HG03039 (cell line): Measurements from ENCODE around the gene CFD.
"Not testable (repeated sequence)": the region's sequence is repeated elsewhere in the genome, so short reads cannot be mapped to it uniquely, and the experiment has no call there.

Experiments
- ATAC-seq: cut with Tn5 transposase; IDR thresholded peaks from one replicate; pipeline ENCODE4 v1.9.1; 2021; ENCODE audit warnings: mild to moderate bottlenecking, moderate library complexity; ENCODE audit not compliant: unreplicated experiment

Gene CFD

GRCh38 chr19:852136-853013, 7.1 kb upstream of the CFD start, which contains the start of gene ELANE:
ELANE (plus strand) TSS chr19:852303; CDS start chr19:852329, 26 bp downstream.
- no peak for ATAC-seq

- no peak for ATAC-seq
Observed at GRCh38 chr19:853014-853585, 6.4 kb upstream of the CFD start.

GRCh38 chr19:853614-854220, 5.7 kb upstream of the CFD start:
- not testable (repeated sequence) for ATAC-seq

DNA sequence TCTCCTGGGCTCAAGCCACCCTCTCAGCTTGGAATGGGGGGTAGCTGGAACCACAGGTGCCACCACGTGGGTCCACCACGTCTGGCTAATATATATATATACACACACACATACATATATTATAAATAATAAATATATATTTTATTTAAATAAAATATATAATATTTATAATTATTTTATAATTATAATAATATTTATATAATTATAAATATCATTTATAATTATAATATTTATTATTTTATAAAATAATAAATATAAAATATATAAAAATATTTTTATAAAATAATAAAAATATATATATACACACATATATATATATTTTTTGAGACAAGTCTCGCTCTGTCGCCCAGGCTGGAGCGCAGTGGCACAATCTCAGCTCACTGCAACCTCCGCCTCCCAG, 4.9 kb upstream of the CFD start:
- ATAC-seq = no peak

DNA sequence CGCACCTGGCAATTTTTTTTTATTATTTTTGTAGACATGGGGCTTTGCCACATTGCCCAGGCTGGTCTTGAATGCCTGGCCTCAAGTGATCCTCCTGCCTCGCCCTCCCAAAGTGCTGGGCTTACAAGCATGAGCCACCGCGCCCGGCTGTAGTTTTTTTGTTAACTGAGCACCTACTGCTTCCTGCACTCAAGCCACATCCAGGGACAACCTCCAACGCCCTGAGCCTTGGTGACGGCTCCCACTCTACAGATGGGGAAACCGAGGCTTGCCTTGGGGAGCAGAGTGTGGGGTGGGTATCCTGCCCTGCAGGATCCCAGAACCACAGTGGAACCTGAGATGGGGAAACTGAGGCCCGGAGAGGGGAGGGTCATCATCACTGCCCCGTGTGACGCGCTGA, 4.3 kb upstream of the CFD start:
- ATAC-seq = no peak

DNA sequence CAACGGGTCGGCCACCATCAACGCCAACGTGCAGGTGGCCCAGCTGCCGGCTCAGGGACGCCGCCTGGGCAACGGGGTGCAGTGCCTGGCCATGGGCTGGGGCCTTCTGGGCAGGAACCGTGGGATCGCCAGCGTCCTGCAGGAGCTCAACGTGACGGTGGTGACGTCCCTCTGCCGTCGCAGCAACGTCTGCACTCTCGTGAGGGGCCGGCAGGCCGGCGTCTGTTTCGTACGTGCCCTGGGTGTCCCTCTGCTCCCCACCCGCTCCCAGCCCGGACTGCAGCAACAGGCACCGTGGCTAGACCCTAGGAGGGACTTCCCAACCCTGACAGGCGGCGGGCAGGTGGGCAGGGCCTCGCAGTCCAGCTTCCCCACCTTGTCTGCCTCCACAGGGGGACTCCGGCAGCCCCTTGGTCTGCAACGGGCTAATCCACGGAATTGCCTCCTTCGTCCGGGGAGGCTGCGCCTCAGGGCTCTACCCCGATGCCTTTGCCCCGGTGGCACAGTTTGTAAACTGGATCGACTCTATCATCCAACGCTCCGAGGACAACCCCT, 3.8 kb upstream of the CFD start:
- no peak for ATAC-seq

- ATAC-seq = no peak
Observed at GRCh38 chr19:858284-858683, 1.2 kb upstream of the CFD start.

DNA sequence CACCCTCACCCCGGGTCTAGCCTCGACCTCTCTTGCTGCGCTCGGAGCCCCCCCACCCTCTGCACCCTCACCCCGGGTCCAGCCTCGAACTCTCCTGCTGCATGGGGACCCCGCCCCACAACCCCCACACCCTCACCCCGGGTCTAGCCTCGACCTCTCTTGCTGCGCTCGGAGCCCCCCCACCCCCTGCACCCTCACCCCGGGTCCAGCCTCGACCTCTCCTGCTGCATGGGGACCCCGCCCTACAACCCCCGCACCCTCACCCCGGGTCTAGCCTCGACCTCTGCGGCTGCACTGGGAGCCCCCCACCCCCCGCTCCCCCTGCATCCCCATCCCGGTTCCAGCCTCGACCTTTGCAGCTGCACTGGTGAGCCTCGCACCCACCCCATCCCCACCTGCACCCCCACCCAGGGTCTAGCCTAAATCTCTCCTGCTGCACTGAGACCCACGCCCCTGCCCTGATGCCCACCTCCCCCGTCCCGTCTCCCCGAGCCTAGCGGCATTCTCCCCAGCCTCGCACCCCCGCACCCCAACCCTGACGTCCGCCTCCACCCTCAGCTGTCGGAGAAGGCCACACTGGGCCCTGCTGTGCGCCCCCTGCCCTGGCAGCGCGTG, 1.8 kb downstream of the CFD start:
- no peak for ATAC-seq

GRCh38 chr19:861756-862580, 2.5 kb downstream of the CFD start:
- ATAC-seq = no peak

DNA sequence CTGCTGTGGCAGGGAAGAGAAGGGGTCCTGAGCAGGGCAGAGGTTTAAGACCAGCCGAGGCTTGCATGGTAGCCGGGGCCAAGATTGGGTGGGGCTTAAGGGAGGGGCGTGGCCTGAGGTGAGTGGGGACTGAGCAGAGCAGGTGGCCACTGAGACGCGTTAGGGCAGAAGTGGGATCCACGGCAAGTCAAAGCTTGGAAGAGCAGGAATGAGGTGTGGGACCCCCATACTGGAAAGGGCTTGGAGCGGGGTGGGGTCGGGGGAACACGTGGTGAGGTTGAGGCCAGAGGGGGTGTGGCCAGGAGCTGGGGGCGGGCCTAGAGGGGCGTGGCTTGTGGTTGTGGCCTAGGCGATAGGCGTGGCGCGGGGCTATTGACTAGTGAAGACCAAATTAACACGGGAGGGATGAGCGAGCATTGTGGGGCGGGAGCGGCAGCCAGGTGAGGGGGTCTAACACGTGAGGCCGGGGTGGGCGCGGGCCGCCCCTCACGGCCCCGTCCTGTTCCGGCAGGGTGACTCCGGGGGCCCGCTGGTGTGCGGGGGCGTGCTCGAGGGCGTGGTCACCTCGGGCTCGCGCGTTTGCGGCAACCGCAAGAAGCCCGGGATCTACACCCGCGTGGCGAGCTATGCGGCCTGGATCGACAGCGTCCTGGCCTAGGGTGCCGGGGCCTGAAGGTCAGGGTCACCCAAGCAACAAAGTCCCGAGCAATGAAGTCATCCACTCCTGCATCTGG, 3.3 kb downstream of the CFD start:
- ATAC-seq = no peak

GRCh38 chr19:863315-863620, 3.8 kb downstream of the CFD start:
- ATAC-seq = no peak

- no peak for ATAC-seq
Observed at GRCh38 chr19:866769-867300, 7.4 kb downstream of the CFD start.

GRCh38 chr19:867301-867793, 7.9 kb downstream of the CFD start:
- ATAC-seq = no peak

GRCh38 chr19:867855-868457, 8.5 kb downstream of the CFD start:
- no peak for ATAC-seq

- no peak for ATAC-seq
Observed at GRCh38 chr19:868458-869244, 9.2 kb downstream of the CFD start.

- ATAC-seq = no peak
Observed at GRCh38 chr19:869245-870177, 10.0 kb downstream of the CFD start.

- no peak for ATAC-seq
Observed at GRCh38 chr19:870314-870713, 10.8 kb downstream of the CFD start.
